GM12878 (cell line): Measurements from ENCODE around the gene GPRC5B. TPM values are rescaled to one million over a fixed set of nuclear protein-coding genes. Genes with fewer than 3 reads are reported as not detected.

ENCODE experiments used
- ATAC-seq: fragments of 200-7000 bp; cut with Tn5 transposase; 3 replicates; pipeline ENCODE4 v1.9.1; 2020; ENCODE audit warnings: mild to moderate bottlenecking, moderate library complexity
- BruUV-seq: library from RNA; stranded (reverse); fragments of 400-500 nt; replicated peaks from 2 replicates; lab custom pipeline; 2021; lab: Mats Ljungman, UMichigan
- CTCF ChIA-PET: fragments of 300-600 bp; sonication (Branson Sonifier 250); formaldehyde crosslinking; extraction: SDS; loops from one replicate; lab custom pipeline; 2021; ENCODE audit warnings: inconsistent platforms; lab: Yijun Ruan, JAX
- POLR2A ChIA-PET: fragments of 350-600 bp; formaldehyde crosslinking; extraction: SDS; loops from one replicate; lab custom pipeline; 2021; ENCODE audit warnings: inconsistent platforms; lab: Charles Lee
- RAD21 ChIA-PET: fragments of 300-600 bp; sonication (Branson Sonifier 250); formaldehyde crosslinking; loops from one replicate; lab custom pipeline; 2023; ENCODE audit warnings: antibody characterized with exemption; ENCODE audit not compliant: unreplicated experiment; lab: Charles Lee
- SMC1A ChIA-PET: fragments of 300-600 bp; sonication (Branson Sonifier 250); formaldehyde crosslinking; loops from one replicate; lab custom pipeline; 2023; ENCODE audit not compliant: unreplicated experiment, uncharacterized antibody; lab: Charles Lee
- DNase-seq: peaks from one replicate; pipeline ENCODE4 v3.0.0-alpha.2; 2011; ENCODE audit warnings: low read depth, low spot score
- FAIRE-seq: peaks from 3 replicates; lab custom pipeline; 2011; peaks lifted over from hg19 to GRCh38; lab: Jason Lieb, UNC
- H2AFZ ChIP-seq: 2 replicates; pipeline ENCODE4 v1.6.0; 2011; ENCODE audit warnings: low read depth, low read length, control low read depth; ENCODE audit not compliant: control insufficient read depth
- H3K27ac ChIP-seq: 2 replicates; pipeline ENCODE4 v1.5.1; 2011; ENCODE audit warnings: control low read depth; ENCODE audit not compliant: control insufficient read depth, insufficient read depth
- H3K27me3 ChIP-seq, 2 experiments: replicated peaks in 1 of 2; 2 replicates each; pipeline versions ENCODE4 v1.6.0 to v1.6.1; 2011; ENCODE audit warnings: low read length in 1 of 2; ENCODE audit not compliant: control insufficient read depth in 2 of 2, insufficient read depth in 2 of 2
- H3K36me3 ChIP-seq, 2 experiments: 2 replicates each; pipeline ENCODE4 v1.5.1; 2011; ENCODE audit warnings: low read length in 1 of 2; ENCODE audit not compliant: control insufficient read depth in 2 of 2, insufficient read depth in 2 of 2
- H3K4me1 ChIP-seq: 2 replicates; pipeline ENCODE4 v1.6.1; 2011; ENCODE audit warnings: mild to moderate bottlenecking, low read length, moderate library complexity, mixed read lengths; ENCODE audit not compliant: control insufficient read depth, insufficient read depth
- H3K4me2 ChIP-seq: 2 replicates; pipeline ENCODE4 v1.6.0; 2011; ENCODE audit warnings: control low read depth; ENCODE audit not compliant: control insufficient read depth, insufficient read depth
- H3K4me3 ChIP-seq: fragments of 200-600 bp; sonication (generic); 2 replicates; pipeline ENCODE4 v1.5.1; 2016
- H3K79me2 ChIP-seq: 2 replicates; pipeline ENCODE4 v1.6.0; 2011; ENCODE audit warnings: low read length; ENCODE audit not compliant: control insufficient read depth, insufficient read depth
- H3K9ac ChIP-seq: 2 replicates; pipeline ENCODE4 v1.8.0; 2011; ENCODE audit warnings: low read length, control low read depth, mixed read lengths; ENCODE audit not compliant: control insufficient read depth, insufficient read depth
- H3K9me3 ChIP-seq: replicated peaks from 3 replicates; pipeline ENCODE4 v1.5.1; 2011; ENCODE audit warnings: mild to moderate bottlenecking, low read length; ENCODE audit not compliant: control insufficient read depth, insufficient read depth
- H4K20me1 ChIP-seq: 2 replicates; pipeline ENCODE4 v1.6.0; 2011; ENCODE audit not compliant: control insufficient read depth, insufficient read depth
- CBX3 ChIP-seq: fragments of 200-600 bp; sonication (generic); IDR thresholded peaks from 2 replicates; pipeline ENCODE4 v1.6.1; 2016; ENCODE audit warnings: low read depth, borderline replicate concordance
- CBX5 ChIP-seq: sonication (generic); IDR thresholded peaks from 2 replicates; pipeline ENCODE4 v1.6.1; 2016; ENCODE audit warnings: low read depth, moderate library complexity, mild to moderate bottlenecking, inconsistent platforms
- CEBPZ ChIP-seq: fragments of 150-350 bp; IDR thresholded peaks from 2 replicates; pipeline ENCODE4 v1.6.1; 2016; ENCODE audit warnings: low read depth, low read length
- CHD2 ChIP-seq: IDR thresholded peaks from 2 replicates; pipeline ENCODE4 v1.6.1; 2011; ENCODE audit warnings: low read depth, low read length, improper control_type of control experiment, borderline replicate concordance
- CTCF ChIP-seq, 3 experiments: IDR thresholded peaks in 2 of 3; conservative IDR thresholded peaks in 1 of 3; 2 replicates each; pipeline ENCODE4 v1.5.1; 2011; ENCODE audit warnings: low read depth in 3 of 3, low read length in 3 of 3, mild to moderate bottlenecking in 3 of 3, control low read depth in 2 of 3, moderate library complexity in 2 of 3, inconsistent platforms in 1 of 3, mixed read lengths in 1 of 3; ENCODE audit not compliant: control insufficient read depth in 2 of 3, insufficient read depth in 1 of 3; ENCODE audit errors: extremely low read depth in 1 of 3
- FOS ChIP-seq: IDR thresholded peaks from 3 replicates; pipeline ENCODE4 v1.6.1; 2011; ENCODE audit warnings: borderline replicate concordance; ENCODE audit not compliant: insufficient read length; ENCODE audit errors: extremely low read depth
- IKZF1 ChIP-seq: fragments of 450-650 bp; conservative IDR thresholded peaks from 2 replicates; pipeline ENCODE4 v1.6.1; 2017; ENCODE audit warnings: antibody characterized with exemption, mild to moderate bottlenecking
- RELB ChIP-seq: fragments of 450-650 bp; IDR thresholded peaks from 2 replicates; pipeline ENCODE4 v1.6.1; 2017; ENCODE audit warnings: low read depth, mild to moderate bottlenecking, moderate library complexity
- SRF ChIP-seq, 2 experiments: IDR thresholded peaks; 2 replicates each; pipeline ENCODE4 v1.6.1; 2011; ENCODE audit warnings: low read depth in 2 of 2, low read length in 2 of 2, mild to moderate bottlenecking in 1 of 2, moderate library complexity in 1 of 2
- STAT3 ChIP-seq: IDR thresholded peaks from 2 replicates; pipeline ENCODE4 v1.6.1; 2011; ENCODE audit warnings: low read depth, low read length, improper control_type of control experiment
- TBL1XR1 ChIP-seq: IDR thresholded peaks from 2 replicates; pipeline ENCODE4 v1.6.1; 2012; ENCODE audit warnings: low read depth, low read length, improper control_type of control experiment
- ZBTB11 ChIP-seq: fragments of 450-650 bp; formaldehyde crosslinking; IDR thresholded peaks from 2 replicates; pipeline ENCODE4 v1.5.0; 2022; ENCODE audit warnings: mild to moderate bottlenecking, missing genetic modification characterization
- WGBS: methylation state at CpG from one replicate; pipeline ENCODE4 v1.1.6; 2016; ENCODE audit warnings: low lambda C conversion rate; ENCODE audit not compliant: insufficient replicate concordance, insufficient coverage; ENCODE audit errors: missing lambda C conversion rate; 5-methylcytosine and 5-hydroxymethylcytosine counted together
- in situ Hi-C: fragments of 300-500 bp; cut with MboI; formaldehyde crosslinking; loops from 9 replicates; pipeline ENCODE4 v1.14.3; 2018; ENCODE audit warnings: mixed read lengths
- intact Hi-C: fragments of 100-400 bp; cut with micrococcal nuclease; formaldehyde crosslinking; loops from one replicate; pipeline ENCODE4 v1.14.2; 2022; ENCODE audit not compliant: unreplicated experiment
- polyA plus RNA-seq, 11 experiments: library from polyadenylated mRNA; depleted of rRNA in 4 of 11; unstranded in 6 of 11; stranded (reverse) in 5 of 11; fragments of >200 nt; fragmentation: Nextera tagmentation in 4 of 11; fragmentation: Illumina TruSeq in 1 of 11; extraction: Ambion mirVana in 4 of 11; extraction: Trizol in 1 of 11; gene quantifications; 1 replicate in 1 of 11; 2 replicates in 10 of 11; pipeline versions ENCODE4 v1.2.1 to v1.2.3, GENCODE V29; 2011 to 2016; ENCODE audit warnings: inconsistent platforms in 2 of 11, missing spikeins in 2 of 11, low read depth in 1 of 11
- total RNA-seq, 4 experiments: library from RNA; depleted of rRNA in 3 of 4; stranded (reverse); fragments of >200 nt in 3 of 4; fragmentation: Illumina TruSeq in 1 of 4; extraction: Trizol in 1 of 4; gene quantifications; 2 replicates each; pipeline versions ENCODE4 v1.2.1 to v1.2.3, GENCODE V29; 2013 to 2021

Gene GPRC5B
- total and polyA plus RNA-seq, 10 of the 15 experiments (the other 5 are each of a cell fraction or from before 2014, with no cell fraction given) = 0.01 to 0.42 (median 0.15) TPM; not detected in 2

GRCh38 chr16:19841184-19841583, 43.5 kb downstream of the GPRC5B start:
- no peak for FAIRE-seq
- TF ChIP-seq TBL1XR1 = no peak
- no peak for TF ChIP-seq IKZF1
- no peak for TF ChIP-seq CBX3
- TF ChIP-seq CBX5 = no peak
- TF ChIP-seq CHD2 = no peak
- TF ChIP-seq FOS = no peak
- no peak for TF ChIP-seq STAT3
- TF ChIP-seq CTCF (IDR thresholded peaks at IDR 0.05 in 2 of 3, conservative IDR thresholded peaks at IDR 0.05 in 1 of 3; ENCODE audit: control insufficient read depth in 2 of 3, extremely low read depth in 1 of 3, insufficient read depth in 1 of 3, low read depth in 3 of 3, low read length in 3 of 3) = no peak
- TF ChIP-seq ZBTB11 (CRISPR knock-in tag) = no peak
- no peak for TF ChIP-seq SRF (IDR thresholded peaks at IDR 0.05; ENCODE audit: low read depth in 2 of 2, low read length in 2 of 2)
- no peak for TF ChIP-seq RELB
- no peak for TF ChIP-seq CEBPZ

More at GRCh38 chr16:19841184-19841583, 43.5 kb downstream of the GPRC5B start:
- 18% methylated on average over 3 of the region's 3 CpGs for WGBS
- intact Hi-C loops = no loop called here
- DNase-seq = no peak
- SMC1A ChIA-PET = interaction anchor here (1.1 kb wide), 1 partner anchor 9 kb away, joined by 4 read pairs; no protein-coding TSS in a partner anchor
- Histone ChIP-seq H3K9me3 (no peaks in the 10 kb centered on the region), H3K4me1 (no peaks in the 10 kb centered on the region), H3K4me3 (no peak overlapping the region), H4K20me1 (no peaks in the 10 kb centered on the region), H3K9ac (no peak overlapping the region), H3K4me2 (no peak overlapping the region), H3K27ac (no peak overlapping the region), H3K79me2 (no peaks in the 10 kb centered on the region), H3K27me3 (no peaks in the 10 kb centered on the region), H2AFZ (no peak overlapping the region), H3K36me3 (no peaks in the 10 kb centered on the region)
- RAD21 ChIA-PET = interaction anchor here (1.3 kb wide), 1 partner anchor 33 kb away, joined by 5 read pairs; no protein-coding TSS in a partner anchor
- POLR2A ChIA-PET = no interaction called here
- CTCF ChIA-PET = interaction anchor here (1.1 kb wide), 1 partner anchor 10 kb away, joined by 4 read pairs; no protein-coding TSS in a partner anchor
- no peak for ATAC-seq
- in situ Hi-C loops = no loop called here
- no TSS peak for BruUV-seq
